WTC11 (cell line): ENCODE results near the gene LRRN4CL. TPM values are rescaled to one million over a fixed set of nuclear protein-coding genes. Genes with fewer than 3 reads are reported as not detected.

Experiments
- ARID4B ChIP-seq: sonication (generic); formaldehyde crosslinking; IDR thresholded peaks from 2 replicates; pipeline ENCODE4 v1.8.0; 2023; ENCODE audit warnings: missing genetic modification reagents, mild to moderate bottlenecking, borderline replicate concordance
- ATF6 ChIP-seq: sonication (generic); formaldehyde crosslinking; IDR thresholded peaks from 2 replicates; pipeline ENCODE4 v1.8.1; 2023; ENCODE audit warnings: mild to moderate bottlenecking, missing genetic modification reagents
- CBFB ChIP-seq: sonication (generic); formaldehyde crosslinking; IDR thresholded peaks from 2 replicates; pipeline ENCODE4 v1.8.1; 2022; ENCODE audit warnings: mild to moderate bottlenecking, low read depth, missing genetic modification reagents
- CREM ChIP-seq: sonication (generic); formaldehyde crosslinking; IDR thresholded peaks from 2 replicates; pipeline ENCODE4 v1.8.1; 2022; ENCODE audit warnings: mild to moderate bottlenecking, missing genetic modification reagents, moderate library complexity
- CTCF ChIP-seq: fragments of 200-600 bp; IDR thresholded peaks from 2 replicates; pipeline ENCODE4 v1.8.0; 2022; ENCODE audit warnings: antibody characterized with exemption
- GABPB1 ChIP-seq: sonication (generic); formaldehyde crosslinking; IDR thresholded peaks from 2 replicates; pipeline ENCODE4 v1.8.1; 2023; ENCODE audit warnings: mild to moderate bottlenecking, missing genetic modification reagents
- JUN ChIP-seq: sonication (generic); formaldehyde crosslinking; IDR thresholded peaks from 2 replicates; pipeline ENCODE4 v1.8.0; 2023; ENCODE audit warnings: mild to moderate bottlenecking, missing genetic modification reagents
- NR2C2 ChIP-seq: sonication (generic); formaldehyde crosslinking; IDR thresholded peaks from 2 replicates; pipeline ENCODE4 v1.8.0; 2022; ENCODE audit warnings: mild to moderate bottlenecking, missing genetic modification reagents
- NR3C1 ChIP-seq: sonication (generic); formaldehyde crosslinking; conservative IDR thresholded peaks from 2 replicates; pipeline ENCODE4 v1.8.1; 2023; ENCODE audit warnings: low read depth, mild to moderate bottlenecking, missing genetic modification reagents
- SMAD3 ChIP-seq: sonication (generic); formaldehyde crosslinking; IDR thresholded peaks from 2 replicates; pipeline ENCODE4 v1.8.0; 2022; ENCODE audit warnings: missing genetic modification reagents, mild to moderate bottlenecking, borderline replicate concordance
- TCF7 ChIP-seq: sonication (generic); formaldehyde crosslinking; IDR thresholded peaks from 2 replicates; pipeline ENCODE4 v1.8.0; 2022; ENCODE audit warnings: mild to moderate bottlenecking, low read depth, missing genetic modification reagents, moderate library complexity
- ZBTB21 ChIP-seq: sonication (generic); formaldehyde crosslinking; IDR thresholded peaks from 2 replicates; pipeline ENCODE4 v1.8.1; 2023; ENCODE audit warnings: mild to moderate bottlenecking, missing genetic modification reagents, borderline replicate concordance
- ZBTB43 ChIP-seq: sonication (generic); formaldehyde crosslinking; IDR thresholded peaks from 2 replicates; pipeline ENCODE4 v1.8.1; 2023; ENCODE audit warnings: mild to moderate bottlenecking, missing genetic modification reagents
- ZNF121 ChIP-seq: sonication (generic); formaldehyde crosslinking; IDR thresholded peaks from 2 replicates; pipeline ENCODE4 v1.8.0; 2023; ENCODE audit warnings: missing genetic modification reagents
- ZNF138 ChIP-seq: sonication (generic); formaldehyde crosslinking; conservative IDR thresholded peaks from 2 replicates; pipeline ENCODE4 v1.8.1; 2022; ENCODE audit warnings: mild to moderate bottlenecking, moderate library complexity, missing genetic modification reagents
- ZNF263 ChIP-seq: sonication (generic); formaldehyde crosslinking; IDR thresholded peaks from 2 replicates; pipeline ENCODE4 v1.8.1; 2022; ENCODE audit warnings: low read depth, mild to moderate bottlenecking, moderate library complexity, missing genetic modification reagents
- ZNF416 ChIP-seq: fragments of 250-450 bp; sonication (Bioruptor Pico); IDR thresholded peaks from 2 replicates; pipeline ENCODE4 v1.9.0; 2021; ENCODE audit warnings: mild to moderate bottlenecking, inconsistent platforms
- ZNF512 ChIP-seq: sonication (generic); formaldehyde crosslinking; IDR thresholded peaks from 2 replicates; pipeline ENCODE4 v1.8.1; 2022; ENCODE audit warnings: missing genetic modification reagents, borderline replicate concordance
- total RNA-seq: library from RNA; stranded (reverse); gene quantifications from 3 replicates; pipeline ENCODE4 v1.2.3, GENCODE V29; 2021
- TF ChIP-seq, protein P1 (sequence below): sonication (generic); formaldehyde crosslinking; IDR thresholded peaks from 2 replicates; pipeline ENCODE4 v1.8.1; 2022; ENCODE audit warnings: low read depth, missing genetic modification reagents, borderline replicate concordance
- TF ChIP-seq, protein P2 (sequence below): sonication (generic); formaldehyde crosslinking; IDR thresholded peaks from 2 replicates; pipeline ENCODE4 v1.8.1; 2023; ENCODE audit warnings: mild to moderate bottlenecking, missing genetic modification reagents, moderate library complexity
- TF ChIP-seq, protein P3 (sequence below): sonication (generic); formaldehyde crosslinking; IDR thresholded peaks from 2 replicates; pipeline ENCODE4 v1.8.0; 2022; ENCODE audit warnings: missing genetic modification reagents

The LRRN4CL gene
- total RNA-seq, 1 experiment from 2014 or later: 0.39 TPM

GRCh38 chr11:62665075-62665598 is 24.2 kb downstream of the LRRN4CL start, which contains the start of the genes C11orf98 and CSKMT (continued):
- TF ChIP-seq ATF6 (no peak), ZNF512 (CRISPR knock-in tag) (no peak), ZBTB43 (no peak; the same call in 1 of the 2 replicates), NR3C1 (CRISPR knock-in tag) (no peak), ARID4B (CRISPR knock-in tag) (0 out of 2 replicates have a peak, but pooled peaks have one; percentile 52), TCF7 (no peak), ZNF263 (CRISPR knock-in tag) (no peak), NR2C2 (CRISPR knock-in tag) (no peak), CREM (0 out of 2 replicates have a peak, but pooled peaks have one; percentile 46), GABPB1 (CRISPR knock-in tag) (peak; percentile 19; the same call in 1 of the 2 replicates), ZNF121 (CRISPR knock-in tag) (no peak), CBFB (CRISPR knock-in tag) (no peak), ZNF416 (CRISPR knock-in tag) (peak; percentile 88; the same call in 1 of the 2 replicates), CTCF (no peak), JUN (CRISPR knock-in tag) (no peak; the same call in 1 of the 2 replicates), ZBTB21 (no peak; the same call in 1 of the 2 replicates), SMAD3 (CRISPR knock-in tag) (no peak), ZNF138 (CRISPR knock-in tag) (no peak)
- TF ChIP-seq, protein P1, sequence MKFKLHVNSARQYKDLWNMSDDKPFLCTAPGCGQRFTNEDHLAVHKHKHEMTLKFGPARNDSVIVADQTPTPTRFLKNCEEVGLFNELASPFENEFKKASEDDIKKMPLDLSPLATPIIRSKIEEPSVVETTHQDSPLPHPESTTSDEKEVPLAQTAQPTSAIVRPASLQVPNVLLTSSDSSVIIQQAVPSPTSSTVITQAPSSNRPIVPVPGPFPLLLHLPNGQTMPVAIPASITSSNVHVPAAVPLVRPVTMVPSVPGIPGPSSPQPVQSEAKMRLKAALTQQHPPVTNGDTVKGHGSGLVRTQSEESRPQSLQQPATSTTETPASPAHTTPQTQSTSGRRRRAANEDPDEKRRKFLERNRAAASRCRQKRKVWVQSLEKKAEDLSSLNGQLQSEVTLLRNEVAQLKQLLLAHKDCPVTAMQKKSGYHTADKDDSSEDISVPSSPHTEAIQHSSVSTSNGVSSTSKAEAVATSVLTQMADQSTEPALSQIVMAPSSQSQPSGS (CRISPR knock-in tag): no peak
- TF ChIP-seq, protein P2, sequence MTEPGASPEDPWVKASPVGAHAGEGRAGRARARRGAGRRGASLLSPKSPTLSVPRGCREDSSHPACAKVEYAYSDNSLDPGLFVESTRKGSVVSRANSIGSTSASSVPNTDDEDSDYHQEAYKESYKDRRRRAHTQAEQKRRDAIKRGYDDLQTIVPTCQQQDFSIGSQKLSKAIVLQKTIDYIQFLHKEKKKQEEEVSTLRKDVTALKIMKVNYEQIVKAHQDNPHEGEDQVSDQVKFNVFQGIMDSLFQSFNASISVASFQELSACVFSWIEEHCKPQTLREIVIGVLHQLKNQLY (CRISPR knock-in tag): no peak
- TF ChIP-seq, protein P3, sequence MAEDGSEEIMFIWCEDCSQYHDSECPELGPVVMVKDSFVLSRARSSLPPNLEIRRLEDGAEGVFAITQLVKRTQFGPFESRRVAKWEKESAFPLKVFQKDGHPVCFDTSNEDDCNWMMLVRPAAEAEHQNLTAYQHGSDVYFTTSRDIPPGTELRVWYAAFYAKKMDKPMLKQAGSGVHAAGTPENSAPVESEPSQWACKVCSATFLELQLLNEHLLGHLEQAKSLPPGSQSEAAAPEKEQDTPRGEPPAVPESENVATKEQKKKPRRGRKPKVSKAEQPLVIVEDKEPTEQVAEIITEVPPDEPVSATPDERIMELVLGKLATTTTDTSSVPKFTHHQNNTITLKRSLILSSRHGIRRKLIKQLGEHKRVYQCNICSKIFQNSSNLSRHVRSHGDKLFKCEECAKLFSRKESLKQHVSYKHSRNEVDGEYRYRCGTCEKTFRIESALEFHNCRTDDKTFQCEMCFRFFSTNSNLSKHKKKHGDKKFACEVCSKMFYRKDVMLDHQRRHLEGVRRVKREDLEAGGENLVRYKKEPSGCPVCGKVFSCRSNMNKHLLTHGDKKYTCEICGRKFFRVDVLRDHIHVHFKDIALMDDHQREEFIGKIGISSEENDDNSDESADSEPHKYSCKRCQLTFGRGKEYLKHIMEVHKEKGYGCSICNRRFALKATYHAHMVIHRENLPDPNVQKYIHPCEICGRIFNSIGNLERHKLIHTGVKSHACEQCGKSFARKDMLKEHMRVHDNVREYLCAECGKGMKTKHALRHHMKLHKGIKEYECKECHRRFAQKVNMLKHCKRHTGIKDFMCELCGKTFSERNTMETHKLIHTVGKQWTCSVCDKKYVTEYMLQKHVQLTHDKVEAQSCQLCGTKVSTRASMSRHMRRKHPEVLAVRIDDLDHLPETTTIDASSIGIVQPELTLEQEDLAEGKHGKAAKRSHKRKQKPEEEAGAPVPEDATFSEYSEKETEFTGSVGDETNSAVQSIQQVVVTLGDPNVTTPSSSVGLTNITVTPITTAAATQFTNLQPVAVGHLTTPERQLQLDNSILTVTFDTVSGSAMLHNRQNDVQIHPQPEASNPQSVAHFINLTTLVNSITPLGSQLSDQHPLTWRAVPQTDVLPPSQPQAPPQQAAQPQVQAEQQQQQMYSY: peak; percentile 84
